HPDE6-E6E7 (cell line): ENCODE measurements around the gene MS4A4E.
"Not testable (repeated sequence)": the region's sequence is repeated elsewhere in the genome, so short reads cannot be mapped to it uniquely, and the experiment has no call there.

ENCODE experiments used
- DNase-seq: peaks from one replicate; pipeline ENCODE4 v3.0.0; 2011; ENCODE audit warnings: missing footprints; ENCODE audit errors: extremely low spot score

MS4A4E gene

DNA sequence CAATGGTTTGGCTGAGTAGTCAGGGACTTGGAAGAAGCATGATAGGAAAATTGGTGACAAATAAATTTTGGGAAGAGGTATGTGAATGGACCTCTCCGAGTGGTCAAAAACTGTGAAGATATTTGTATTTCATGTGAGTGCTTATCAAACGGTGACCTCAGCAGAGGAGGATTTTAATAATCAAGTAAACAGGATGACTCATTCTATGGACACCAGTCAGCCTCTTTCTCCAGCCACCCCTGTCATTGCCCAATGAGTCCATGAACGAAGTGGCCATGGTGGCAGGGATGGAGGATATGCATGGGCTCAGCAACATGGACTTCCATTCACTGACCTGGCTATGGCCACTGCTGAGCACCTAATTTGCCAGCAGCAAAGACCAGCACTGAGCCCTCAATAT is 21.2 kb downstream of the MS4A4E start:
- no peak for DNase-seq

DNA sequence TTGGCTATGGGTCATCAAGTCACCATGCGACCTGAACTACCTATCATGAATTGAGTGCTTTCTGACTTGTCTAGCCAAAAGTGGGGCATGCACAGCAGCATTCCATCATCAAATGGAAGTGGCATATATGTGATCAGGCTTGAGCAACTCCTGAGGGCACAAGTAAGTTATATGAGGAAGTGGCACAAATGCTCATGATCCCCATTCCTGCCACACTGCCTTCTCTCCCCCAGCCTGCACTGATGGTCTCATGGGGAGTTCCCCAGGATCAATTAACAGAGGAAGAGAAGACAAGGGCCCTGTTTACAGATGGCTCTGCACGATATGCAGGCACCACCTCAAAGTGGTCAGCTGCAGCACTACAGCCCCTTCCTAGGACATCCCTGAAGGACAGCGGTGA is 21.8 kb downstream of the MS4A4E start:
- DNase-seq = no peak

DNA sequence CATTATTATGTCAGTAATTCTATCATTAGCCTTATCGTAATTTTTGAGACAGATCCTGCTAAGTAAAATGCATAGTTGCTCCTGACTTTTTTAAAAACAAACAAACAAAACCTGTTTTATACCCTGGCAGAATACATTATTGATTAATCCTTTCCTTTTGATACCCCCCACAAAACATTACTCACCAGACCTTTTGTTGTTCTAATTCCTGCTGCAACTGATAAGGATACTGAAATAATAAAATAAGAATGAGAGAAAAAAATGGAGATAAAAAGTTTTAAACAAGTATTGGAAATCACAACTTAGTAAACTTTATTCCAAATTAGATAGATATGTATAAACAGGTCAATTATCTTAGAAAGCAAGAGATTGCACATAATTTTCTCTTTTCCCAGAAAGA is 28.6 kb downstream of the MS4A4E start:
- DNase-seq = no peak

DNA sequence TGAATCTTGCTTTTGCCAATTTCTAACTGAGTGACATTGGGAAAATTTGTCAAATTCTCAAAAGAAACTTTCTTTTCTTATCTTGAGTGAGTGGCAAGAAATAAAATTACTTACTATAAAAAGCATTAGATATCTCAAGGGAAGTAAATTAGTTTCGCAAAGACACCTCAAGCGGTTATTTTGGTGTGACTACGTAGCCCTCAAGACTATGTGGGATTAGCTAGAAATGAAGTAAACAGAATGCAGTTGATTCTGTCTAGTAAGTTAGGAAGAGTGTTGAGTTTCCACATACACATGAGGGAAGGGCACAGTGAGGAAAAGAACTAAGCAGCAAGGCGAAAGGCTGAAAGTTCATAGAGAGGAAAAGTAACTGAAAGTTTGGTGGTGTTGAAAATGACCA is 31.7 kb downstream of the MS4A4E start:
- no peak for DNase-seq

DNA sequence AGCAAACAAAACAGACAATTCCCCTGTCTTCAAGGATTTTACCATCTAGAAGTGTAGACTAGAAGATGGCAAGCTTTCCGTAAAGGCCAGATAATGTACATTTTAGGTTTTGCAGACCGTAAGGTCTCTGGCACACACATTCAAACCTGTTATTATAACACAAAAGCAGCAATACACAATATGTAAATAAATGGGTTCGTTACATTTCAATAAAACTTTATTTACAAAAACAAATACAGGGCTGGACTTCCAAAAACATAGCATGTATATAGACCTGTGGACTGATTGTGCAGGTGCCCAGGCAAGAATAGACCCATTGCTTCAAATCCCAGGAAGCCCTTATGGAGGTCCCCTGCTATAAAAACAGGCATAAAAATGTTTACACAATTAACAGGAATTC is 33.0 kb downstream of the MS4A4E start:
- no peak for DNase-seq

DNA sequence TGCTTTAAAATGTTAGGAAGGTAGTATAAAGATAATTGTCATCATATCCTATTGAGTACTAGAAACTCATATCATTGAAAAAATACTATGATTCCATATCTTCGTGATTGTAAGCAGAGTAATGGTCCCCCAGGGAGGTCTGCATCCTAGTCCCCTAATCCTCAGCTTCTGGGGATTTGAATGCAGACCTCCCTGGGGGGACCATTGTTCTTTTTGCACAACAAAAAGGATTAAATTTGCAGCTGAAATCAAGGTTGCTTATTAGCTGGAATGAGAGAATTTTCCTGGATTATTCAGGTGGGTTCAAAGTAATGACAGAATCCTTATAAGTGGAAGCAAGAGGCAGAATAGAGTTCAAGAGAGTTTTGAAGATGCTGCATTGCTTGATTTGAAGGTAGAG is 34.0 kb downstream of the MS4A4E start:
- DNase-seq = no peak

DNA sequence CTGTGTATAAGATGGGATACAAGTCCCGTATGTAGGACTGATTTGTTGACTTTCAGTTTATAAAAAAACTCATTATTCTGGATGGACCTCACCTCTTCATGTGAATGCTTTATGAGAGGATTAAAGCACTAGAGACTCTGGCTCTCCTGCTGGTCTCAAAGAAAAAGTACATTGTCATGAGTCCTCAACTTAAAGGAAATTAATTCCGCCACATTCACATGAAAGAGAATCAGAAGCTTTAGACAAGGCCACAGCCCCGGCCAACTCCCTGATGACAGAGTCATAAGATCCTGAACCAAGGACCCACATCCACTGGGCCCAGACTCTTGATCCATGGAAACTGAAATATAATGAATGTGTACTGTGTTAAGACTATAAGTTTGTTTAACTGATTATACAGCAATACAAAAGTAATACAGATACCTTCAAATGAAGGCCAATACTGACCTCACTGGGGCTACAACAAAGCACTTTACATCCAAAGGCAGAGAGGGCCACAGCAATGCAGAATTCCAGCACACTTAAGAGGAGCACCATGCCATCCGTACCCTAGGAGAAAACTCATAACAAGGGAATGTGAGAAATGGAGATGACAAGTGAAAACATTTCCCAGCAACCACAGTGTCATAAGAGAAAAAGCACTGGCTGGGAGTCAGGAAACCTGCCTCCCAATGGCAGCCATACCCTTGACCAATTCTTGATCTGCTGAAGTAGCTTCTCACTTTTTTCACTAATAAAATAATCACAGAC is 34.6 kb downstream of the MS4A4E start:
- DNase-seq = no peak

DNA sequence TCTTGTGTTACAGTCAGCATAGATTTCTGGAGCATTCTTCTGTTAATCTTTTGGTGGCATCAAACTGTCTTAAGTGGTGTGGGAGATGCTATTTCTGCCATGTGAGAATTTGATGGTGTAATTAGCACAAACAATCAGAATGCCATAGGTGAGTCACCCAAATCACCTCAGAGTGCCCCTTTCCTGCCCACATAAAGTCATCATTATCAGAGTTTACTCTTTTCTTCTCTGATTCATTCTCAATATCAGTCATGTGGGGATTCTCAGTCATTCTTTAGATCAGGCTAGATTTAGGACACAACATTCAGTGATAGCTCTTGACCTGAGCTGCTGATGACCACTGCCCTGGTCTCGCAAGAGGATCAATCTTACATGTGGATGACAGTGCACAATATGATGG is 36.3 kb downstream of the MS4A4E start:
- DNase-seq = no peak

DNA sequence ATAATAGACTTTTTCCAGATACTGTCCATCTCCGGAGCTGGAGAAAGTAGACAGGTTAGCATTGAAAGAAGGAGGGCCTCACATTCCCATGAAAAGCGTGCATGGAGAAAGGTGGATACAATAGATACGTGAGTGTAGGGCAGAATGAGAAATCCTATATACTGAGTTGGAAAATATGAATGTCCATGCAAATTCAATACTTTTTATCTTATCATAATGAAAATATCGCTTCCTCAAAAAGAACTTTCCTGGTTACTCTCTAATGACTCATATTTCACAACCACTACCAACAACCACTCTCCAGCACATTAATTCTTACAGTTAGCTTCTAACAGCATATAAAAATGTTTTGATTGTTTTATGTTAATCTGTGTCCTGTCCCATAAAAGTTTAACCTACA is 38.0 kb downstream of the MS4A4E start:
- DNase-seq = no peak

DNA sequence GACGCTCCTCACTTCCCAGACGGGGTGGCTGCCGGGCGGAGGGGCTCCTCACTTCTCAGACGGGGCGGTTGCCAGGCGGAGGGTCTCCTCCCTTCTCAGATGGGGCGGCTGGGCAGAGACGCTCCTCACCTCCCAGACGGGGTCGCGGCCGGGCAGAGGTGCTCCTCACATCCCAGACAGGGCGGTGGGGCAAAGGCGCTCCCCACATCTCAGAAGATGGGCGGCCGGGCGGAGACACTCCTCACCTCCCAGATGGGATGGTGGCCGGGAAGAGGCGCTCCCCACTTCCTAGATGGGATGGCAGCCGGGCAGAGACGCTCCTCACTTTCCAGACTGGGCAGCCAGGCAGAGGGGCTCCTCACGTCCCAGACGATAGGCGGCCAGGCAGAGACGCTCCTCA is 41.6 kb downstream of the MS4A4E start:
- not testable (repeated sequence) for DNase-seq

DNA sequence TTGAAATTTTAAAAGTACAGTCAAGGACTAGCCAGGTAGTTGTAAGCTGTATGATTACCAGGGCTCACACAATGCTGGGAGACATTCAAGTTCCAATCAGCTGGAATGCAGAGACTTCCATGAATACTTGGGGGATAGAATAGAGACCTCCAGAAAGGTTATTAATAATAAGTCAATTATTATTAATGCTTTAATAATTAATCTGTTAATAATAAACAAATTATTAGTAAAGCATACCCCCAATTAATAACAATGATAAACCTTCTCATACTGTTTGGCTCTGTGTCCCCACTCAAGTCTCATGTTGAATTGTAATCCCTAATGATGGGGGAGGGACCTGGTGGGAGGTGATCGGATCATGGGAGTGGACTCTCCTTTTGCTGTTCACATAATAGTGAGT is 45.5 kb downstream of the MS4A4E start:
- DNase-seq = no peak

DNA sequence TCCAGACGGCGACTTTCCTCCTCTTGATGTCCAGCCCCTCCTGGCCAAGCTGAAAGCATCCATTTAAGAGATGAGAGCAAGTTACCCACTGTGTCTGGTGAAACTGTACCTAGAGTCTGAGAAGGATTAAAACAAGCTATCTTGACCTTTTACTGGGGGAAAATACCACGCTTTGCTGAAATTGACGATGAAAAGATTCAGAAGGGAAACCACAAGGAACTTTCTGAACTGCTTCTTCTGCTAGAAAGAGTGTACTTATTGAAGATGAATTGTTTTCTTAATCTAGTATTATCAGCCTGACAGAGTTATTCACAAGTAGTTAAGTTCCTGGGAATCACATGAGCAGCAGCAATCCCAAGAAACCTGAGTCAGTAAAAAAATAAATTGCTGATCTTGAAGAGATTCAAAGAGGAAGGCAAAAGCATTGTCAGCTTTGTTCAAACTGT is 47.0 kb downstream of the MS4A4E start:
- no peak for DNase-seq

DNA sequence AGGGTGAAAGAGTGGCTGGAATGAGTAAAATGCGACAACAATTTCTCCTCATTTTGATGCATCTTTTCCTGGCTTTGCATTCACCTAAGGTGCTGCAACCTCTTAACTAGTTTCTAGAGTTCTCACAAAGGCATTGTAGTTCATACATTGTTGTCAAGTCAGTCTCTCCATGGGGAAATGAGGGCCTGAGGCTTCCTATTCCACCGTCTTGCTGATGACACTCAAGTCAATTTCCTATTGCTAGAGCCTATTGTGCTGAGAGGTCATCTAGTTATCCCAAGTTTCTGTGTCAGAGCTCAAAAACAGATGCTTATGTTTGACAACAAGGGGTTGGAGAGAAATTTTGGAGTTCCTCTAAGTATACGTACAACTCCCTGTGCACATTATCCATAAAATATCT is 48.4 kb downstream of the MS4A4E start:
- DNase-seq = no peak

DNA sequence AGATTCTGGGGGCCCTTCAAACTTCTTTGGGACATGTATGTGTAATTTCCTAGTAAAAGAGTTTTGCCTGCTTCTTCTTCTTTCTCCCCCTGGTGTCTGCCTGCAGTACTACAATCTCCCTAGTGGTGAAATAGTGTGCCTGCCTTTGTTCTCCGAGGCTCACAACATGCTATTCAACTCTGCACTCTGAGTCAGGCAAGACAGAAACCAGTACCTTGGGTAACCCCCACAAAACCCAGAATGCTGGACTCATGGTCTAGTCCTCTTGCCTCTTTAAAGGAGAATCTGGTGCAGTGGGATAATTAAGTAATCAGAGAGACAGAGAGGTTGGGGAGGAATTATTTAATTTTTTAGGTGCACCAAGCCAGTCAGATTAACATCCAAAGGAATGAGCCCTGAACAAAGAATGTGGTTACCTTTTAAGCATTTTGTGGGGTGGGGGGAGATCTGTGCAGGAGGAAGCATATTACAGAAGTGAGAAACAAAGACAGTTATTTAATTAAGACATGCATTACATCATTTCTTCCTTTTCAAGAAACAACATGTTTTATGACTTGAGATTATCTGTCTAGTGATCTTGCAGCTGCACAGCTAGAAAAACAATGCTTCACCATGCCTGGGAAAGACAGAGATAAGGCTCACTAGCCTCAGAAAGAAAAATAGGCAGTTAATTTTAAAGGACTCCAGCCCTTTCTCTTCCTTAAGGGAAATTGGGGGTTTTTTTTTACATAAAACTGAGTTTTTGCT is 49.1 kb downstream of the MS4A4E start:
- peak; percentile 20 for DNase-seq

DNA sequence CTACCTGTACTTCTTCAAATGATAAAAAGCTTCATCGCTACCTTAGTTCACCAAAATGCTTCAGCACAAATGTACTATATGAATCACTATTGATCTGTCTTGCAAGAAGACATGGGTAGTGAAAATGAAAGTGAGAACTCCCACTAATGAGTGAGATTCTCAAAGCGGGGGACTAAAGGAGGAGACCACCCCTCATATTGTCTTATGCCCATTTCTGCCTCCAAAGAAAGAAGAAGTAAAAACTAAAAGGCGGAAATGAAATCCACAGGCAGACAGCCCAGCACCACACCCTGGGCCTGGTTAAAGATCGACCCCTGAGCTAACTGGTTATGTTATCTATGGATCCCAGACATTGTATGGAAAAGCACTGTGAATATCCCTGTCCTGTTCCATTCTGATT is 50.4 kb downstream of the MS4A4E start:
- not testable (repeated sequence) for DNase-seq

DNA sequence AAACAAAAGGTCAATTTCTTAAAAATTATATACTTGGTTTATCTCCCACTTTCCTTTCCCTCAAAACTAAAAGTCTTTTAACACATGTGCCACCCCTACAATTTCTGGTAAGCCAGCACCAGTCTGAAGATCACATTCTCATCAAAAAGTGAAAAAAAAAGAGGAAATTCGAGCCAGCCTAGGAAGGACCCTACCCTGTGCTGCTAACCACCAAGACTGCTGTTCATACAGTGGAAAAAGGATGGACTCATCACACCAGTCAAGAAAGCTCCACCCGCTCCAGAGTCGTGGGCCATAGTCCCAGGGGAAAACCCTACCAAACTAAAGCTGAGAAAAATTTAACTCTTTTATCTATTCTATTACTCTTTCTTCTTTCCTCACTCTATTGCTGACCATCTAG is 54.5 kb downstream of the MS4A4E start:
- not testable (repeated sequence) for DNase-seq

DNA sequence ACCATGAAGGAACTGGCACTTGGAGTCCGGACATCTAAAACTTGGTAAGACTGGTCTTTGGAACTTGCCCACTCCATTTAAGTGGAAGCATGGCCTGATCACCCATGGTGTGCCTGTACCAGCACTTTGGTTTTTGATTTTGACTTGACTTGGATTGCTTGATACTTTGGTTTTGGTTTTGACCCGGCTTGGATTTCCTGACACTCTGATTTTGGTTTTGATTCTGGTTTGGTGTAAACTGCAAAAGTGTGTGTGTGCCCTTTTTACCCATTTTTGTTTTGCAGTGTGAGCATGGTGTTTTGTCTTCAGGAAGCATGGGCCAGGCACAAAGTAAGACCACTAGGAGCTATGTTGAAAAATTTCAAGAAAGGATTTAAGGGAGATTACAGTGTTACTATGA is 56.8 kb downstream of the MS4A4E start:
- not testable (repeated sequence) for DNase-seq

DNA sequence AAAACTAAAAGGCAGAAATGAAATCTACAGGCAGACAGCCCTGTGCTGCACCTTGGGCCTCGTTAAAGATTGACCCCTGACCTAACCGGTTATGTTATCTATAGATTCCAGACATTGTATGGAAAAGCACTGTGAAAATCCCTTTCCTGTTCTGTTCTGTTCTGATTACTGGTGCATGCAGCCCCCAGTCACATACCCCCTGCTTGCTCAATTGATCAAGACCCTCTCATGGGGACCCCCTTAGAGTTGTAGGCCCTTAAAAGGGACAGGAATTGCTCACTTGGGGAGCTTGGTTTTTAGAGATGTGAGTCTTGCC is 57.5 kb downstream of the MS4A4E start:
- not testable (repeated sequence) for DNase-seq

DNA sequence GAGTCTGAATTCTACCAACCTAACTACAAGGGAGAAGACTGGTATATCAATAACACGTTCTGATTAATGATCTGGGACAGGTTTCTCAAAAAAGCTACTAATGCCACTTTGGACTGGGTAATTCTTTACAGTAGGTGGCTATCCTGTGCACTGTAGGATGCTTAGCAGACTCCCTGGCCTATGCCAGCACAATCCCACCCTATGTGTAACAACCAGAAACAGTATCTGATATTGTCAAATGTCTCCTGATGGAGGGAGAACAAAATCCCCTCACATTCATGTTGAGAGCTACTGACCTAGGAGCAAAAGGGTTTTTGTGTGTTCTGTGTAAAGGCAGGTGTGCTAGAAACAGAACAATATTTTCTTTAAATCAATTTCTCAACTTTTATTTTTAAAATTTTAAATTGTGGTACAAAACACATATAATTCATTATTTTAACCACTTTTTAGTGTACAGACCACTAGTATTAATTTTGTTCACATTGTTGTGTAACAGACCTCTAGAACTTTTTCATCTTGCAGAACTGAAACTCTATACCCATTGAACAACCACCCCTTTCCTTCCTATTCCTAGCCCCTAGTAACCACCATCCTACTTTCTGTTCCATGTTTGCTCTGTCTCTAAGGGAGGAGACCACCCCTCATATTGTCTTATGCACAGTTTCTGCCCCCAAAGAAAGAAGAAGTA is 58.0 kb downstream of the MS4A4E start:
- DNase-seq = no peak

DNA sequence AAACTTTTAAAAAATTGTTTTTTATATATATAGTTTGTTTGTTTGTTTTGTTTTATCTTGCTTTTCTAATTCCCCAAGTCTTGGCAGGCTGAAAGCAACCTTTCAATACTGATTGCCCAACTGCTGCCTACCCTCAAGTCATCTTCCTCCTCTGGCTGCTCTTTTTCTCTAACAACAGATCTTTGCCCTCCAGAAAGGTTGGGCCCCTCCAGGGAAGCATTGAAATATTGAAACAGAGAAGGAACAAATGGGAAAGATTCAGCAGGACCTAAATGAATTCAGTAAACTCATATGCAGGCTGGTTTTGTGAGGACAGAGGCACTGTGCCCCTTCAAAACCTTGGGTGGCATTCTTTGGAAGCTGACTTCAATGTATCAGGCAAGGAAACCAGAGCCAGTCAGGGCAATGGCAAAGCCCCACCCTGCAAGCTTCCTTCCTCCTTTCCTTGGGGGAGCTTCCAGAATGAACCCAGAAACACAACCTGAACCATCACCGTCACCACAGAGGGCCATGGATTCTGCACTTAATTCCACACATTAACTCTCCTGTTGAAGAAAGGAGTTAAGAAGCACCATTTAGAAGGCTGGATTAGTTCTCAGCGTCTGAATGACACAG is 59.2 kb downstream of the MS4A4E start:
- no peak for DNase-seq

DNA sequence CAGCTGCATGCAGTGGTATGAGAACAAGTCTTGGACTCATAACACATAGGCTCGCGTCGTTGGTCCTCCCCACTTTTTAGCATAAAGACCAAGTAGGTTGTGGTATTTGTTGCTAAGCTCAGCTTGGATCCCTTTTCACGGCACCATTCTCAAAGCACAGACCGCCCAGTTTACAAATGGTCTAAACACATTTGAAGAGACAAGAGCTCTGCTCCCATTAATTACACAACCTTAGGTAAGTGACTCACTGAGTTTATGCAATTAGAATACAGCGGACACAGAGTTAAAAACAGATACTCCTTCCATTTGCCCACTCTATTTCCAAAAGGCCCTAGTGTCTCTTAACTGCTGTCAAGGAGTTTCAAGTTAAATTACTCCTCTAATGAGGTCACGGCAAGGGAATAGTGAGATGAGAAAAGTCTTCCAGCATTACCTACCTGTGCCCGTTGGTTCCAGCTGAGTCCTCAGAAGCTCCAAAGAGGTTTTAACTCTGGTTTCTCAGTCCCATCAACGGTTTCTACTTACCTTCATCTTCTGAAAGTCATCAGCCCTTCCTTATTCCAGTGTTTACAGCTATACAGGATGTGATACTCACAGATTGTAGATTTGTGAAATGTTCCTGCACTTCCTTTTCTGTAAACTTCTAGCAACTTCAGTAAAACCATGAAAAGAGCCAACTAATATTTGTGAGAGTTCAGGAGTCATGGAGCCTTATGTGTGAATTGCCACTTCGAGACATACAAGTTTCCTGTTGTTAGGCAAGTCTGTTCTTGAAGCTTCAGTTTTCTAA is 60.2 kb downstream of the MS4A4E start, which contains the start of gene MS4A6A:
Gene MS4A6A (minus strand): TSS at position 543 of the 790 bp plus-strand sequence. CDS start 1,356 bp downstream, outside the sequence.
- no peak for DNase-seq
